Stimulated activated CD4-positive, alpha-beta T cell treated with anti-CD3 and anti-CD28 coated beads, Interleukin-1b, Interleukin-23, amount 100 ng/mL, for 4 hours (primary cell): ENCODE measurements around the gene MAP7.
"Not testable (repeated sequence)": the region's sequence is repeated elsewhere in the genome, so short reads cannot be mapped to it uniquely, and the experiment has no call there.

Source experiments
- DNase-seq, 2 donors: peaks; one replicate each; pipeline ENCODE4 v3.0.0-alpha.2; 2020; ENCODE audit warnings: low read depth in 2 of 2

The MAP7 gene

GRCh38 chr6:136387316-136387715 lies 162.9 kb downstream of the MAP7 start:
- no peak for DNase-seq

GRCh38 chr6:136383268-136383937 lies 166.8 kb downstream of the MAP7 start:
- DNase-seq: no peak

GRCh38 chr6:136382676-136383252 lies 167.5 kb downstream of the MAP7 start:
- DNase-seq: no peak

- DNase-seq: no peak
These were observed 171.3 kb downstream of the MAP7 start for GRCh38 chr6:136378888-136379287.

GRCh38 chr6:136375836-136376235 lies 174.4 kb downstream of the MAP7 start:
- DNase-seq: not testable (repeated sequence)

GRCh38 chr6:136371959-136372358 lies 178.3 kb downstream of the MAP7 start:
- no peak for DNase-seq

GRCh38 chr6:136370988-136371728 lies 179.1 kb downstream of the MAP7 start:
- no peak for DNase-seq

GRCh38 chr6:136365776-136366354 lies 184.4 kb downstream of the MAP7 start:
- DNase-seq: no peak

GRCh38 chr6:136362421-136363356 lies 187.5 kb downstream of the MAP7 start:
- no peak for DNase-seq

- no peak for DNase-seq
These were observed 188.4 kb downstream of the MAP7 start for GRCh38 chr6:136361787-136362186.

- no peak for DNase-seq
These were observed 189.4 kb downstream of the MAP7 start for GRCh38 chr6:136360783-136361182.

GRCh38 chr6:136359851-136360250 lies 190.4 kb downstream of the MAP7 start:
- no peak for DNase-seq

GRCh38 chr6:136351518-136352110 lies 198.6 kb downstream of the MAP7 start:
- DNase-seq: no peak

GRCh38 chr6:136350914-136351313 lies 199.3 kb downstream of the MAP7 start:
- DNase-seq: no peak

- DNase-seq: no peak
These were observed 202.4 kb downstream of the MAP7 start for GRCh38 chr6:136347847-136348246.

- no peak for DNase-seq
These were observed 205.1 kb downstream of the MAP7 start for GRCh38 chr6:136345145-136345544.

- no peak for DNase-seq
These were observed 205.8 kb downstream of the MAP7 start for GRCh38 chr6:136344420-136344819.

- no peak for DNase-seq
These were observed 206.5 kb downstream of the MAP7 start for GRCh38 chr6:136343700-136344099.

GRCh38 chr6:136343275-136343674 lies 206.9 kb downstream of the MAP7 start:
- no peak for DNase-seq

- DNase-seq: no peak
These were observed 208.3 kb downstream of the MAP7 start for GRCh38 chr6:136341967-136342366.

GRCh38 chr6:136341367-136341766 lies 208.9 kb downstream of the MAP7 start:
- no peak for DNase-seq
